Prostate gland (tissue), 2 donors: ENCODE data around the gene EIF2S3. TPM values are rescaled to one million over a fixed set of nuclear protein-coding genes. Genes with fewer than 3 reads are reported as not detected.

Experiments used
- DNase-seq: peaks from one replicate; pipeline ENCODE4 v3.0.0-alpha.2; 2019; ENCODE audit warnings: low spot score
- H3K27ac ChIP-seq, 2 donors: fragments of 200-600 bp; sonication (generic); 2 replicates each; pipeline ENCODE4 v1.5.1; 2017 to 2019
- H3K27me3 ChIP-seq: fragments of 200-600 bp; sonication (generic); replicated peaks from 2 replicates; pipeline ENCODE4 v1.5.1; 2019; ENCODE audit not compliant: insufficient read depth
- H3K36me3 ChIP-seq, 2 donors: fragments of 200-600 bp; sonication (generic); 1 replicate in 1 of 2; 2 replicates in 1 of 2; pipeline versions ENCODE4 v1.5.1 to v1.8.1; 2017 to 2019
- H3K4me1 ChIP-seq: fragments of 200-600 bp; sonication (generic); replicated peaks from 2 replicates; pipeline ENCODE4 v1.5.1; 2019
- H3K4me3 ChIP-seq, 2 donors: fragments of 200-600 bp; sonication (generic); 2 replicates each; pipeline ENCODE4 v1.5.1; 2017 to 2019
- H3K9me3 ChIP-seq: fragments of 200-600 bp; sonication (generic); 2 replicates; pipeline ENCODE4 v1.5.1; 2017
- POLR2A ChIP-seq: fragments of 450-650 bp; IDR thresholded peaks from one replicate; pipeline ENCODE4 v1.6.1; 2016; ENCODE audit warnings: antibody characterized with exemption, mild to moderate bottlenecking
- POLR2AphosphoS5 ChIP-seq: sonication (generic); formaldehyde crosslinking; IDR thresholded peaks from one replicate; pipeline ENCODE4 v1.6.1; 2017; ENCODE audit warnings: antibody characterized with exemption
- WGBS: methylation state at CpG from one replicate; pipeline ENCODE4 v1.1.5; 2018; 5-methylcytosine and 5-hydroxymethylcytosine counted together
- intact Hi-C: fragments of 100-400 bp; cut with DNase I; formaldehyde crosslinking; loops from one replicate; pipeline ENCODE4 v1.14.2; 2022
- total RNA-seq, 2 donors: library from RNA; depleted of rRNA; stranded (reverse); fragments of >200 nt; gene quantifications; one replicate each; pipeline ENCODE4 v1.1.0, GENCODE V29; 2016
- TF ChIP-seq, protein P1 (sequence below), 4 experiments: fragments of 200-600 bp in 2 of 4; fragments of 450-650 bp in 2 of 4; sonication (generic) in 2 of 4; IDR thresholded peaks; 1 replicate in 3 of 4; 2 replicates in 1 of 4; pipeline ENCODE4 v1.5.1; 2016 to 2019; ENCODE audit warnings: antibody characterized with exemption in 4 of 4, mild to moderate bottlenecking in 2 of 4, moderate library complexity in 2 of 4

Gene EIF2S3
- total RNA-seq, 2 donors from 2014 or later, result 102 to 110 TPM

- DNase-seq, result no peak
- 65% methylated on average over 5 of the region's 5 CpGs for WGBS
- no peak for TF ChIP-seq POLR2A
- TF ChIP-seq, protein P1, sequence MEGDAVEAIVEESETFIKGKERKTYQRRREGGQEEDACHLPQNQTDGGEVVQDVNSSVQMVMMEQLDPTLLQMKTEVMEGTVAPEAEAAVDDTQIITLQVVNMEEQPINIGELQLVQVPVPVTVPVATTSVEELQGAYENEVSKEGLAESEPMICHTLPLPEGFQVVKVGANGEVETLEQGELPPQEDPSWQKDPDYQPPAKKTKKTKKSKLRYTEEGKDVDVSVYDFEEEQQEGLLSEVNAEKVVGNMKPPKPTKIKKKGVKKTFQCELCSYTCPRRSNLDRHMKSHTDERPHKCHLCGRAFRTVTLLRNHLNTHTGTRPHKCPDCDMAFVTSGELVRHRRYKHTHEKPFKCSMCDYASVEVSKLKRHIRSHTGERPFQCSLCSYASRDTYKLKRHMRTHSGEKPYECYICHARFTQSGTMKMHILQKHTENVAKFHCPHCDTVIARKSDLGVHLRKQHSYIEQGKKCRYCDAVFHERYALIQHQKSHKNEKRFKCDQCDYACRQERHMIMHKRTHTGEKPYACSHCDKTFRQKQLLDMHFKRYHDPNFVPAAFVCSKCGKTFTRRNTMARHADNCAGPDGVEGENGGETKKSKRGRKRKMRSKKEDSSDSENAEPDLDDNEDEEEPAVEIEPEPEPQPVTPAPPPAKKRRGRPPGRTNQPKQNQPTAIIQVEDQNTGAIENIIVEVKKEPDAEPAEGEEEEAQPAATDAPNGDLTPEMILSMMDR (IDR thresholded peaks at IDR 0.05), result no peak
- TF ChIP-seq POLR2AphosphoS5, result no peak
- Histone ChIP-seq H3K36me3 (no peaks in the 10 kb centered on the region), H3K9me3 (no peaks in the 10 kb centered on the region), H3K27ac (no peak overlapping the region), H3K4me3 (no peak overlapping the region), H3K27me3 (no peaks in the 10 kb centered on the region), H3K4me1 (no peaks in the 10 kb centered on the region)
- intact Hi-C loops, result no loop called here
Observed at GRCh38 chrX:24014388-24015018, 40.3 kb upstream of the EIF2S3 start.

- TF ChIP-seq POLR2A (no peak), POLR2AphosphoS5 (no peak)
- TF ChIP-seq, protein P1 (IDR thresholded peaks at IDR 0.05), result no peak
Observed at GRCh38 chrX:24017674-24018073, 37.1 kb upstream of the EIF2S3 start.

DNA sequence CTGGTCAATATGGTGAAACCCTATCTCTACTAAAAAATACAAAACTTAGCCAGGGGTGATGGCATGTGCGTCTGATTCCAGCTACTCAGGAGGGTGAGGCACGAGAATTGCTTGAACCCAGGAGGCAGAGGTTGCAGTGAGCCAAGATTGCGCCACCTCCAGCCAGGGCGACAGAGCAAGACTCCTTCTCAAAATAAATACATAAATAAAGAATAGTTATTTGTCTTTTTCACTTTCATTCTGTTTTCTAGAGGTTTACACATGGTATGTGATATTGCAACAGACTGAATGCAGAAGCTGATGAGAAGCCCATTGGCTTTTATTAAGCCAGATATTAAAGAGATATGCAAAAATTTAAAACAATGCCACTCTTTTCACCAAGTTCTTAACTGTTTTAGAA is 35.9 kb upstream of the EIF2S3 start:
- no peaks in the 10 kb centered on the region for H3K9me3 ChIP-seq

More at GRCh38 chrX:24017674-24018073, 37.1 kb upstream of the EIF2S3 start:
- Histone ChIP-seq H3K27ac (no peak overlapping the region), H3K36me3 (no peaks in the 10 kb centered on the region), H3K4me3 (no peak overlapping the region), H3K4me1 (no peaks in the 10 kb centered on the region), H3K27me3 (no peaks in the 10 kb centered on the region), H3K9me3 (no peaks in the 10 kb centered on the region)
- intact Hi-C loops, result no loop called here
- WGBS, result 96% methylated on average over 9 of the region's 9 CpGs
- DNase-seq, result no peak

DNA sequence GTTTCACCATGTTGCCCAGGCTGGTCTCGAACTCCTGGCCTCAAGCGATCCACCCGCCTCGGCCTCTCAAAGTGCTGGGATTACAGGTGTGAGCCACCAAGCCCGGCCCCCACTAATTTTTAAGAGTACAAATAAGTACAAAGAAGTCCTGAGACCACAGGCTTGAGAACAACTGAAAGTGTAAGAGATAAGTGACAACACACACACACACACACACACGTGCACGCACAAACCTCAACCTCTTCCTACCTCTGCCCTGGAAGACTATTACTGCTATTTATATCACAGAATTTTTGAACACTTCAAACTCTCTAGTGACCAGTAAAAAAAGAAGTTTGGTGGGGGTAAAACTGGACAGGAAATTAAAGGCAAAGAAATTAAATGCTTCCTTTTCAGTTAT is 35.3 kb upstream of the EIF2S3 start:
- intact Hi-C loops, result no loop called here
- Histone ChIP-seq H3K27me3 (no peaks in the 10 kb centered on the region), H3K27ac (no peak overlapping the region), H3K36me3 (no peaks in the 10 kb centered on the region), H3K9me3 (no peaks in the 10 kb centered on the region), H3K4me3 (no peak overlapping the region), H3K4me1 (no peaks in the 10 kb centered on the region)
- TF ChIP-seq, protein P1 (IDR thresholded peaks at IDR 0.05), result no peak
- no peak for TF ChIP-seq POLR2A
- no peak for TF ChIP-seq POLR2AphosphoS5
- no peak for DNase-seq
- 83% methylated on average over 7 of the region's 7 CpGs for WGBS

More for the DNA sequence above, 35.9 kb upstream of the EIF2S3 start:
- Histone ChIP-seq H3K27ac (no peak overlapping the region), H3K4me1 (no peaks in the 10 kb centered on the region), H3K4me3 (no peak overlapping the region), H3K36me3 (no peaks in the 10 kb centered on the region), H3K27me3 (no peaks in the 10 kb centered on the region)
- DNase-seq, result no peak
- WGBS, result 62% methylated on average over 4 of the region's 4 CpGs
- intact Hi-C loops, result no loop called here
- TF ChIP-seq POLR2AphosphoS5 (no peak), POLR2A (no peak)
- TF ChIP-seq, protein P1 (IDR thresholded peaks at IDR 0.05), result no peak

DNA sequence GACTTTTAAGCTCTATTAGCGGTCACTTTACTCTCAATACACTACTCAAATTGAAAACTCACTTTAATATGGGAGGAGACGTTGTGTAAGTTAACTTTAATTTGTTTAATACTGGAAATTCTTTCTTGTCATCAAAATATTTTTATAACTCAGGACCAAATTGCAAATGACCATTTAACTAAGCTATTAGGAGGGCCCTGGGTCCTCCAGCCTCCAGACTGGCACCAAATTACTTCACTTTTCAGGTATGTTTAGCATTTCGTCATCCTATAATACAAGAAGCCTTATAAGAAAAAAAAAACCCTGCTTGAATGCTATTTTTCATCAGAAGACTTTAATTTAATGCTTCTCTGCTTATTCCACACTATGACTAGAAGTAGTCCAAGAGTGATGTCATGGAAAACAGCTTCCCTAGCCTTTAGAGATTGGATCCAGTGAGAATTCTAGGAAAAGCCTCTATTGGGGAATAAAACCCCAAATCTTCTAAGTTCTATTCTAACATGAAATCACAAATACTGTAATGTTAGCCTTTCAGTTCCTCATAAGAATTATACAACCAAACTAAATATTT is 34.4 kb upstream of the EIF2S3 start:
- Histone ChIP-seq H3K27me3 (no peaks in the 10 kb centered on the region), H3K36me3 (no peaks in the 10 kb centered on the region), H3K4me3 (no peak overlapping the region), H3K4me1 (no peaks in the 10 kb centered on the region), H3K27ac (no peak overlapping the region), H3K9me3 (no peaks in the 10 kb centered on the region)
- no peak for DNase-seq
- TF ChIP-seq POLR2AphosphoS5 (no peak), POLR2A (no peak)
- TF ChIP-seq, protein P1 (IDR thresholded peaks at IDR 0.05), result no peak
- WGBS, result 69% methylated on average over 3 of the region's 3 CpGs
- intact Hi-C loops, result loop anchor here (10.0 kb wide), 2 partner anchors 116 to 236 kb away; partner anchors contain the start of genes APOO, CXorf58 and SAT1
